NCI-H187 treated with DMSO at 0.1 percent for 48 hours (cell line): ENCODE results near the gene KANSL1.
"Not testable (repeated sequence)": the region's sequence is repeated elsewhere in the genome, so short reads cannot be mapped to it uniquely, and the experiment has no call there.

ENCODE experiments used
- DNase-seq: peaks from one replicate; lab custom pipeline; 2025; lab: John Stamatoyannopoulos, UW

KANSL1 gene

DNA sequence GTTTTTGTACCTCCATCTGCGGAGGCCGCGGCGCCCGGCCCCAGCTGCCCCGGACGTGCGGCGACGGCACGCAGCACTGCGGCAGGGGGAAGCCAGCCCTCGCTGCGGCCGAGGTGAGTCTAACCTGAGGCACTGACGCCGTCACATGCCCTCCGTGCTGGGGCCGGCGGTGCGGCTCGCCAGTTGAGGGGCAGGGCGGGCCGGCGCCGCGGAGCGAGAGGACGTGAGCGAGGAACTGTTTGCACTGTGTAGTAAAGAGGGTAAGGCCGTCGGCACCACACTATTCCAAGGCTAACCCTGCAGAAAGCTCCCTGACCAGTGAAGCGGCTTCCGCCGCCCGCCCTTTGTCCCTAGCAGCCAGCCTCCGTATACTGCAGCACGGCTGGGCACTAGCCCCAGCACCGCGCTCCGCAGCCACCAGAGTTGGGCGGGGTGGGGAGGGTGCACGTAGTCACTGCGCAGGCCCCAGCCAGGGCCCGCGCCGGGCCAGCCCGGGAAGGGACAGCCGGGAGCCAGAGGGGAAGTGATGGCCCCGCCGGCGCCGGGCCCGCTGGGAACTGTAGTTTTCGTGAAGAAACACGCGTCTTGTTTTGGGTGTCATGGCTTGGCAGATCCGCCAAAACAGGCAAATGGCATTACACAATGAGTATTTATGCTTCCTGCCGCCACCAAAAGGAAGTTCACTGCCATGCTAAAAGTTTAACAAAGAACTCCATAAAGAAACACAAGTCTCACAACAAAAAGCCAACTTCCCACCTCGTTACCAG lies 580 bp upstream of the KANSL1 start:
- no peak for DNase-seq

DNA sequence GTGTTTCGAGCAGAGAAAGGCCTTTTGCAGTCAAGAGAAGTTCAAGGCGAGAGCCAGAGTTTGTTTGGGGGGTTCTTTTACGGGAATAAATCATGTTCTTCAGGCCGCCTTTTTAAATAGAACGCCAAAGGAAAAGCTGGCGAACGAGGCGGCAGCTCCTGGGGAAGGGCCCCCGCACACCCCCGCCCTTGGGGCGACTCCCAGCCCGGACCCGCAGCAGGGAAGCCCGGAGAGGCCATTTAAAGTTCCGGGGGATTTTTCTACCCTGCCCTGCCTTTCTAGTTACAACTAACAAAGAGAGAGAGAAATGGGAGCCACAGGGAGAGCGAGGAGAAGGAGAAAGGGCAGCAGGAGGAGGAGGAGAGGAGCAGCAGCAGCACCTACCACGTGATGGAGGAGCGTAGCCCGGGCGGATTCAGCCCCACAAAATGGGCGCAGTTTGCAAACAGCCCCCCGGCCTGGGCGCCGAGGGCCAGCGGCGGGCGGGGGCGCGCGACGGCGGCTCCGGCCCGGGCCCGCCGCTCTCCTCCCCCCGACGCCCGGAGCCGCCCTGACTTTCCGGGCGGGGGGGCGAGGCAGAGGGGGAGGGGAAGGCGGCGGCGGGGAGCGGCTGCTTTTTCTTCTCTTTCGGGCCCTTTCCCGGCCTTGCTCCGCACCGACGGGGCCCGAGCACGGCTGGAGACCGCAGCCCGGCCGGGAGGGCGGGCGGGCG lies 634 bp downstream of the KANSL1 start:
- DNase-seq: peak; percentile 26

DNA sequence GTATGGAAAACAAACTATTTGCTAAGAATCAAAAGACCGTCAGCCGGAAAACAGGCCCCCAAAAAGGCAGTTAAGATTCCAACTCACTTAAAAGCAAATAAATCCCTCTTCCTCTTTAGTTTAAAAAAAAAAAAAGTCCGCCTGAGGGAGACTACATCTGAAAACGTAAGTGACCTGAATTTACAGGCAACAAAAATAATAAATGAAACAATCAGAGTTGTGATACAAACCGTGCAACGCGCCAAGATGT lies 1.1 kb downstream of the KANSL1 start:
- DNase-seq: no peak

DNA sequence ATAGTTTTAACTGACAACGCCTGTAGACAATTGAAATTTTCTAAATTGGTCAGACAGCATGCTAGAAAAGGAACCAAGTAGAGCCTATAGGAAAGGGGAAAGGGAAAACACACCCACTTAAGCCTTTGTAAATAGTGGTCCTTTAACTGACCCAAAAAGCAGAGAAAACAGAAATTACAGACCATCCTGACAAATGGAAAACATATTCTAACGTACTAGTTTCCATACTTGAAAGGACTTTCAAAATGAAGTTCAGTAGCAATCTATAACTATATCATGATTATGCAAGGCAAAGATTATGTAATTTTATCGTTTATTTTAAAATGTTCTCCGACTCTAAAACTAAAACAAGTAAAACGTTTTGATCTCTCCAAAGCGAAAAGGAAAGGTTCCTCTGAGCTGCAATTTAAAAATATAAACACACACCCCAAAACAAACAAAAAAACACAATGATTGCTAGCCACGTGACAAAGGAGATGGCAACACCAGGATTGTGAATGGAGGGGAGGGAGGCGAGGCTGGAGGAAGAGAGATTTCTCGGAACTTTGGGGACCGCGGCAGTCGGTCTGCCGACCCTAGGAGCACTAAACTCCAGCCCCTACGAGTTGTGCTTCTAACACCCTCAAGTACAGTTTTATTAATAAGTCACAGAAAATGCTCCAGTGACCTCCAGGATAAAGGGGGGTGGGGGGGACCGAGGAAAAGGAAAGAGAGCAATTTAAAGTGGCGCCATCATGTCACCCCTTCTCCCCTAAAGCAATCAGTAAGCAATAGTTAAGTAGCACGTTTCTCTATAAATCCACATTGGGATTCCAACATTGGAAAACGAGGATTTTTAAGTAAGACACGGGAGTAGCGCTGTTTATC lies 1.7 kb downstream of the KANSL1 start:
- DNase-seq: no peak

DNA sequence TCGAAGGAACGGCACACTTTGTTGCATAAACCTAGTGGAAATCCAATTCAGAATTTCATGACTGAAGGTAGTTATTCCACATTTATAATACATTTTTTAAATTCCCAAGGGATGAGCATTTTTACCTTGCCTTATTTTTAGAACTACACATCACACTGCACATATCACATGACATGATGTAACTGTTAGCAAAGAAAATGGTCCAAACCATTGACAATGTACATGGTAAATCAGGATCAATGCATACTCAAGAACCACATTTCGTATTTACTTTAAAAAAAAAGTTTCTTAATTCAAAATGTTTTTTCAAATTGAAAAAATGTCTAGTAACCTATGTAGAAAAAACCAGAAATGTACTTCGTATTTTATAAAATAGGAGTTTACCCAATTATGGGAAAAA lies 2.5 kb downstream of the KANSL1 start:
- DNase-seq: no peak

DNA sequence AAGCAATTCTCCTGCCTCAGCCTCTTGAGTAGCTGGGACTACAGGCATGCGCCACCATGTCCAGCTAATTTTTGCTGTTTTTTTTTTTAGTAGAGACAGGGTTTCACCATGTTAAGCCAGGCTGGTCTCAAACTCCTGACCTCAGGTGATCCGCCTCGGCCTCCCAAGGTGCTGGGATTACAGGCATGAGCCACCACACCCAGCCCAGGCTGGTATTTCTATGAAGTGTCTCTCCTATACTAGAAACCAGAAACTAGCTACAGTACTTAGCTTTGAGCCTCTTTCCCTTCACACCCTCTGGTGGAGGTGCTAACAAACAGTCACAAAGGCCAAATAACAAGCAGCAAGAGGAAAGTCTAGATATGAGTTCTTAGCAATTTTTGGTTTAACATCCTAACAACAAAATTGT lies 6.4 kb downstream of the KANSL1 start:
- DNase-seq: not testable (repeated sequence)

DNA sequence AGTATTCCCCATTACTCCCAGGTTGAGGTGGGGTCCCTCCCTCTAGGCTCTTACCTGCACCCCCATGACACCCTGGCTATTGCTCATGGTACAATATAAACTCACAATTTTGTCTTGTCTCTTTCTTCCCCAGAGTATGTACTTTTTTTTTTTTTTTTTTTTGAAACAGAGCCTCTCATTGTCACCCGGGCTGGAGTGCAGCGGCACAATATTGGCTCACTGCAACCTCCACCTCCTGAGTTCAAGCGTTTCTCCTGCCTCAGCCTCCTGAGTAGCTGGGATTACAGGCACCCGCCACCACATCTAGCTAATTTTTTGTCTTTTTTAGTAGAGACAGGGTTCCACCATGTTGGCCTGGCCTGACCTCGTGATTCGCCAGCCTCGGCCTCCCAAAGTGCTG lies 8.5 kb downstream of the KANSL1 start:
- no peak for DNase-seq

DNA sequence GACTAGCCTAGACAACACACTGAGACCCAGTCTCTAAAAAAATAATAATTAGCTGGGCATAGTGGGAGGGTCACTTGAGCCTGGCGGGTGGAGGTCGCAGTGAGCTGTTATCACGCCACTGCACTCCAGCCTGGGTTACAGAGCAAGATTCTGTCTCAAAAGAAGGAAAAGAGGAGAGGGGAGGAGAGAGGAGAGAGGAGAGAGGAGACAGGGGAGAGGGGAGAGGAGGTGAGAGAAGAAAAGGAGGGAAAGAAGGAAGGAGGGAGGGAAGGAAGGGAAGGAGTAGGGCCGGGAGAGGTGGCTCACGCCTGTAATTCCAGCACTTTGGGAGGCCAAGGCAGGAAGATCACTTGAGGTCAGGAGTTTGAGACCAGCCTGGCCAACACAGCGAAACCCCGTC lies 9.8 kb downstream of the KANSL1 start:
- not testable (repeated sequence) for DNase-seq

DNA sequence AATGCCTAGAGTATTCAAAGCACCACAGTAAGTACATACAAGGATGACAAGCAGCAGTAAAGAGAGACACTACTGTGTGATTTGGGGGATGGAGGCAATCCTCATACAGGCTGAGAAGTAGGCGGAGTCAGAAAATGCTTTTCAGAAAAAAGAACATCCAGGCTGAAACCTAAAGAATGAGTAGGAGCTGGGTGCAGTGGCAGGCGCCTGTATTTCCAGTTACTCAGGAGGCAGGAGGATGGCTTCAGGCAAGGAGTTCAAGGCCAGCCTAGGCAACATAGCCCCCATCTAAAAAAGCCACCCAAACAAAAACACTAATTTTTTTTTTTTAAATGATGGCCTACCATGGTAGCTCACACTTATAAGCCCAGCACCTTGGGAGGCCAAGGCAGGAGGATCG lies 10.3 kb downstream of the KANSL1 start:
- DNase-seq: no peak

DNA sequence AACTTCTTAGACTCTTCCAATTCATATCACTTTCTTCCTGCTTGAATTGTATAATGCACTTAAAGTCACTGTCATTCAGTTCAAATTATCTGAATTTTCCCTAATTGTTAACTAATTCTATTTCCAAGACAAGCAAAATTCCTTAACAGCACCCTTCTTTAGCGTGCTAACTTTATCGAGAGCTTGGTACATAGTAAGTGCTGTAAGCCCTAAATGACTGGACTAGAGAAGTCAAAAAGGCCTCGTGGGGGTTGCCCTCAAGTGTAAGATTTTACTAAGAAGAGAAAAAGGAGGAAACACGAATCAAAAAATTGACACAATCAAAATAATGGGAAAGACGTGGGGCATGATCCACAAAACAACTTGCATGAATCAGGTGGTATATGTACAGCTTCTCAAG lies 11.3 kb downstream of the KANSL1 start:
- no peak for DNase-seq

DNA sequence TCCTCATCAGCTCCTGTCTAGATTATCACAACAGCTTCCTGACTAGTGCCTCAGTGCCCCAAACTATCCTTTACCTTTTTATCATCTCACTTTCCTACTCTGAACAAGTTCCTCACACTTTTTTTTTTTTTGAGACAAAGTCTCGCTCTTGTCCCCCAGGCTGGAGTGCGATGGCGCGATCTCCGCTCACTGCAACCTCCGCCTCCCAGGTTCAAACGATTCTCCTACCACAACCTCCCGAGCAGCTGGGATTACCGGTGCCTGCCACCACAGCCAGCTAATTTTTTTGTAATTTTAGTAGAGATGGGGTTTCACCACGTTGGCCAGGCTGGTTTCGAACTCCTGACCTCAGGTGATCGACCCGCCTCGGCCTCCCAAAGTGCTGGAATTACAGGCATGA lies 11.9 kb downstream of the KANSL1 start:
- DNase-seq: not testable (repeated sequence)

DNA sequence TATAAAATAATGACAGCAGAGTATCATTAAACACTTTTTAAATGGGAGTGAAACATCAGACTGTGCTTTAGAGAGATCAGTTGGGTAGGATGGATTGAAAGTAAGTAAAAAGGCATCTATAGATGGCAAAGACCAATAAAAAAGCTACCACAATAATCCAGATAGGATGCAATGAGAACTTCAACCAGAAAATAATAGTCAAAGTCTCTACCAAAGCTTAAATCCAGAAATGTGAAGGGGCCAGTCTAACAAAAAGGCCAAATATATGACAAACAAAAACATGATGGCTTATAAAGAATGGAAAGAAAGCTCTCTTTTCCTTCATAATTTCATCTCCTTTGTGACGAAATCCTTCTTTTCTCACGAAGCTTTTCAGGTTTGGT lies 12.3 kb downstream of the KANSL1 start:
- no peak for DNase-seq

DNA sequence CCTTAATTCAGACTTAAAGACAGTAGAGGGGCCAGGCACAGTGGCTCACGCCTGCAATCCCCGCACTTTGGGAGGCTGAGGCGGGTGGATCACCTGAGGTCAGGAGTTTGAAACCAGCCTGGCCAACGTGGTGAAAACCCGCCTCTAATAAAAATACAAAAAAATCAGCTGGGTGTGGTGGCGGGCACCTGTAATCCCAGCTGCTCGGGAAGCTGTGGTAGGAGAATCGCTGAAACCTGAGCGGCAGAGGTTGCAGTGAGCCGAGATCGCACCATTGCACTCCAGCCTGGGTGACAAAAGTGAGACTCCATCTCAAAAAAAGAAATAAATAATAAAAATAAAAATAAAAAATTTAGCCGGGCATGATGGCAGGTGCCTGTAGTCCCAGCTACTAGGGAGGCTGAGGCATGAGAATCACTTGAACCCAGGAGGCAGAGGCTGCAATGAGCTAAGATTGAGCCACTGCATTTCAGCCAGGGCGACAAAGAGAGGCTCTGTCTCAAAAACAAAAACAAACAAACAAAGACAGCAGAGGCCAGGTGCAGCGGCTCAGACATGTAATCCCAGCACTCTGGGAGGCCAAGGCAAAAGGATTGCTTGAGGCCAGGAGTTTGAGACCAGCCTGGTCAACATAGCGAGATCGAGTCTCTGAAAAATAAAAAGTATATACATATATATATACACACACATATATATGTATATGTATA lies 12.9 kb downstream of the KANSL1 start:
- DNase-seq: not testable (repeated sequence)

DNA sequence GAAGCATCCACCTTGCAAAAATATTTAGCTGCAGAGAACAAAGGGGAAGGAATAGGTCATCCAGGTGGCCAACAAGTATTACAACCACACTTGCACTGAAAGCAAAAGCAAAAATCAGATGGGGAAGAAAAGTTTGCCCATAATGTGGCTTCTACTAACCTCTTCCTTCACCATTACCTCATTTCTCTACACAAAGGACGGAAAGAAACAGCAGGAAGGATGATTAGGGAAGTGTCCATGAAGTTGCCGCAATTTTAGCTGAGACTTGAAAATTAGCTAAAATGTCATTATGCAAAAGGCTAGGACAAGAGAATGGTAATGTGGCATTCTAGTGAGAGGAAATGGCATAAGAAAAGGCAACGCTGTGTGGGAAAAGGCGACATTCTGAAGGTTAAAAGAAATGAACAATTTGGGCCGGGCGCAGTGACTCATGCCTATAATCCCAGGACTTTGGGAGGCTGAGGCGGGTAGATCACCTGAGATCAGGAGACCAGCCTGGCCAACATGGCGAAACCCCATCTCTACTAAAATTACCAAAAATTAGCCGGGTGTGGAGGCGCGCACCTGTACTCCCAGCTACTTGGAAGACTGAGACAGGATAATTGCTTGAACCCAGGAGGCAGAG lies 13.7 kb downstream of the KANSL1 start:
- DNase-seq: no peak

DNA sequence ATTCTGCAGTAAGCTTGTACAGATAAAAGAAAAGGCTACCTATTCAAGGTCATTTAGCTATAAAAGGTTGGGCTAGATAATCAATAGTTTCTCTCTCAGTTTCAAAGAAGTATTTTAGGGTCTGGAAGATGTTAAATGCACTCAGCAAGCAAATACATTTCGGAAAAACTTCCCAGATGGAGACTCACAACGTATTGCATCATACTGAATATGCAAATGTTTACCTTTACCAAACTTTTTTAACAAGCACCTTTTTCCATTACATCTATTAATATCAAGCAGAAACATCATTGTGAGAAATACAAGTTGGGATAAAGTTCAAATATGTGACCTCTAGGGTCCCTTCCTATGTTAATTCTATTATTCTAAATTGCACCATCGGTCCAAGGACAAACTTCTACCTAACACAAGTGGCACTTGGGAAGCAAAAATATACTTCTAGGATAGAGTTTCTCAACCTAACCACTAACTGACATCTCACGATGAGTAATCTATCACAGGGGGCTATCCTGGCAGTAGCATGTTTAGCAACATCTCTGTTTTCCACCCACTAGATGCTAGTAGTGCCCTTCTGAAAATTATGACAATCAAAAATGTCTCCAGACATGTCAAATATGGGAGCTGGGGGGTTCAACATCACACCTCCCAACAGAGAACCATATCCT lies 14.5 kb downstream of the KANSL1 start:
- DNase-seq: no peak

DNA sequence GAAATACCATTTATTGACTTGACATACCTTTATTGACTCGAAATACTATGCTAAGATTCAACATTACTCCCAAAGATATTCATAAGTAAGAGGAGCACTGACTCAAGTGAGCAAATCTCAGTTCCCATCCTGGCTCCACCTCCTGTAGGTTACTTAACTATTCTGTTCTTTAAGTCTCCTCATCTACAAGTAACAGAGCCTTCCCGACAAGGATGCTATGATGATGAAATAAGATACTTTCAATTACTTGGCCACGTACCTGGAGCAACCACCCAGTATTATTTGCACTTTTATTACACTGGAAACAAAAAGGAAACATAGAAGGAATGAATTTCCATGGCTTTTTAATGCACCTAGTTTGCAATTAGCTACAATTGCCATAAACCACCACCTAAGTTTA lies 16.3 kb downstream of the KANSL1 start:
- no peak for DNase-seq

DNA sequence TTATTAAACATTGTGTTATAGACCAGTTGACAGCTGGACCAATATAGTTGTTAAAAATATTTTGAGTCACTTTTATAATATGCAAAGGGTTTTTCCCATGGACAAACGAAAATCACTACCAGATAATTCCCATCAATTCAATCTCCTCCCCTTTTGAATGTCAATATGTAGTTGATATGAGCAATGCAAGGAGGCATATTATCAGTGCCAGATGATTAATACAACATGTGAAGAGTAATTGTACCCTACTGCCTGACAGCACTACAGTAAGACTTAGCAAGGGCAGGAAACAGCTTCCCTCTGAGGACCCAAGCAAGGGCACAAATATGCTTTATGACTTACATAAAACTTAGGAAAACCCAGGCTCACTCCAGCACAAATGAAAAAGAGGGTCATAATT lies 17.3 kb downstream of the KANSL1 start:
- no peak for DNase-seq

DNA sequence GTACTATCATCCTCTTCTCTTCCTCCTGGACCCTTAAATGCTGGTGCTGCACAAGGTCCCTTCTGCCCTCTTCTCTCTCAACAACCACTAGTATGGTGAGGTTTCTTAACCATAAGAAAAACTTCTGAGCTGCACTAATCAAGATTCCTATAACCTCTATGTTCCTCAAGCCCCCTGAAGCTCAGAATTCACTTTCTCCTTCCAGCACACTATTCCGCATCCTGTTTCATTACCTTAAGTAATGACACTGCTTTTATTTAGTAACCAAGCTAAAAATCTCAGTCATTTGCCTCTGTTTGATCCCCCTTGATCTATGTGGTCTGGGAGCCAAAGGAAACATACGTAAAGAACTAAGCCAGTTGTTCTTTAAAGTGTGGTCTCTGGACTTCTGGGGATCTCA lies 20.1 kb downstream of the KANSL1 start:
- no peak for DNase-seq

DNA sequence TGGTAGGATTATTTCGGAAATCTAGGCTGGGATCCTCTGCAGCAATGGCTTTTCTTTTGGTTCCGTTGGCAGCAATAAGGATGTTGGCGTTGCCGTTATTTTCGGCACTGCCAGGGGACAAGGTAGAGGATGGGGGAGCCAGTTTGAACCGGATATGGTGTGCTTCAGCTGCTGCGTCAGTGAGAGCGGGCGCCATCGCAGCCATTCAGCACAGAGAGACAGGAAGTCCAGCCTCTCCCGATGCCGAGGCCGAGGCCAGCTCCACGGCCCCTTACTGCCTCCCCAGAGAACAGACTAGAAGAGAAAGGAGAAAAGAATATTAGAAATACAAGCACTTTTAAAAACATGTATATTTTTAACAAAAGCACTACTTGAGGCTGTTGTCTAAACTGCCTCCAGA lies 21.3 kb downstream of the KANSL1 start:
- no peak for DNase-seq

DNA sequence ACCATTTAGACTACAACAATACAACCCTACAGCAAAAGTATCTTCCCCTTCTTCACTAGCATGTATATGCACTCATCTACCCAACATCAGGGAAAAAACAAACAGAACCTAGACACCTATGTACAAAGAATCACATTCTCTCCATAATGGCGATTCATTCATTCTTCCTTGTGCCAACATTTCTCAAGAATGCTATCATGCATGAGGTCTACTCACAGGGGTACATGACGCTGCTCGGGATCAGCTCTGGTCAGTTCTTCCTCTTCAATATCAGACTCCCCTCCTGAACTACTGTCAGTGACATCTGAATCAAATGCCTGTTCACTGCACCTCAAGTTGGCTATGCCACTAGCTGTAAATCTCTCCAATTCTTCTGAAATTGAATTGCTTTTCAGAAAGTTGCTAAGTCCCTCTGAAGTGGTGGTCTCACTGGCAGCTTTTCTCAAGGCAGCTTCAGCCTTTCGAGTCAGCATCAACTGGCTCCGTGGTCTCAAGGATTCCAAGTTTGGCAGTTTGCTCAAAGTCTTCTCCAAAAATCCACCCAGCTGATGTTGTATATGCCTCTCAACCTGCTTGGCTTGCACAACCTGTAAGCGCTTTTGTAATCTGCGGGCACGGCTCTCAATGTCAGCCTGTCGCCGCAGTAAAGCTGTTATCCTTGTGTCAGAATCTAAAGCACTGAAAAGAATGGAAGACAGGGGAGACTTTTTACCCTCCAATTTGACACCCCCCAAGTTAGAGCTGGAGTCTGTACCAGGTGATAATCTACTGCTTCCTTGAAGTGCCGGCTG lies 22.4 kb downstream of the KANSL1 start:
- DNase-seq: no peak
